ENCODE measurements around the gene CDPF1. TPM values are rescaled to one million over a fixed set of nuclear protein-coding genes. Genes with fewer than 3 reads are reported as not detected.
A peak's percentile ranks its signal among the peaks of the same experiment; 100 is the strongest.

The CDPF1 gene
- total RNA-seq (10 to 100 TPM in 1 of 2 donors, 1 to 10 TPM in 1; 7.4 to 16.3 TPM), polyA plus RNA-seq (ENCODE audit: insufficient read length in 2 of 2) (10 to 100 TPM; 13.0 to 13.5 TPM)
- long read RNA-seq, donor 1, partial matches to known transcripts, result 0 of 4 reads
- long read RNA-seq, donor 1, other reads (novel, unspliced or antisense), result 0 of 4 reads
- long read RNA-seq, donor 2, partial matches to known transcripts, result 0 of 4 reads
- long read RNA-seq, donor 2, other reads (novel, unspliced or antisense), result 0 of 4 reads
- long read RNA-seq, donor 3, partial matches to known transcripts, result 0 of 1 reads
- long read RNA-seq, donor 3, other reads (novel, unspliced or antisense), result 0 of 1 reads
- long read RNA-seq, donor 4, transcript CDPF1-201 (4 exons, 1,875 nt), result major isoform, 8 of 9 reads
- long read RNA-seq, donor 4, partial matches to known transcripts, result 0 of 9 reads
- long read RNA-seq, donor 4, other reads (novel, unspliced or antisense), result 0 of 9 reads

GRCh38 chr22:46250035-46250782 lies at the start of gene CDPF1:
Gene CDPF1, minus strand, starts transcription at chr22:46250293. Its CDS starts 2,009 bp downstream, at chr22:46248284.
- Histone ChIP-seq H3K4me1 (ENCODE audit: control insufficient read depth, insufficient read depth, low read length) (peaks cover 28% of the 10 kb centered on the region), H3K27ac (ENCODE audit: low read depth, low read length) (peak within 1 kb of the TSS; percentile 73), H3K4me3 (ENCODE audit: low read depth, low read length) (peak within 1 kb of the TSS; percentile 82), H3K36me3 (ENCODE audit: control insufficient read depth, insufficient read depth, low read length) (peaks cover 21% of the 10 kb centered on the region), H3K9me3 (ENCODE audit: control insufficient read depth, insufficient read depth, low read length) (no peaks in the 10 kb centered on the region), H3K27me3 (ENCODE audit: control insufficient read depth, insufficient read depth, low read length) (no peaks in the 10 kb centered on the region)
- peak; percentile 72 to 96 (median 80) for DNase-seq (ENCODE audit: low read depth in 4 of 6, low spot score in 6 of 6)
- under 1% methylated on average over 89 of the region's 89 CpGs for WGBS (ENCODE audit: insufficient coverage)

GRCh38 chr22:46299101-46299500 lies 49.0 kb upstream of the CDPF1 start:
- 94% methylated on average over 13 of the region's 13 CpGs for WGBS (ENCODE audit: insufficient coverage)
- no peak for DNase-seq (ENCODE audit: low read depth in 4 of 6, low spot score in 6 of 6)

GRCh38 chr22:46297151-46297812 lies 47.2 kb upstream of the CDPF1 start:
- Histone ChIP-seq H3K4me3 (ENCODE audit: low read depth, low read length) (peak overlapping the region; percentile 69), H3K9me3 (ENCODE audit: control insufficient read depth, insufficient read depth, low read length) (no peaks in the 10 kb centered on the region), H3K4me1 (ENCODE audit: control insufficient read depth, insufficient read depth, low read length) (peaks cover 25% of the 10 kb centered on the region), H3K36me3 (ENCODE audit: control insufficient read depth, insufficient read depth, low read length) (peaks cover 23% of the 10 kb centered on the region), H3K27ac (ENCODE audit: low read depth, low read length) (no peak overlapping the region), H3K27me3 (ENCODE audit: control insufficient read depth, insufficient read depth, low read length) (no peaks in the 10 kb centered on the region)
- no peak for DNase-seq (ENCODE audit: low read depth in 4 of 6, low spot score in 6 of 6)
- WGBS (ENCODE audit: insufficient coverage), result 3% methylated on average over 27 of the region's 32 CpGs

More at GRCh38 chr22:46299101-46299500, 49.0 kb upstream of the CDPF1 start:
- no peaks in the 10 kb centered on the region for H3K27me3 ChIP-seq (ENCODE audit: control insufficient read depth, insufficient read depth, low read length)
- peaks cover 5% of the 10 kb centered on the region for H3K36me3 ChIP-seq (ENCODE audit: control insufficient read depth, insufficient read depth, low read length)
- H3K4me1 ChIP-seq (ENCODE audit: control insufficient read depth, insufficient read depth, low read length), result peaks cover 25% of the 10 kb centered on the region
- no peaks in the 10 kb centered on the region for H3K9me3 ChIP-seq (ENCODE audit: control insufficient read depth, insufficient read depth, low read length)
- no peak overlapping the region for H3K4me3 ChIP-seq (ENCODE audit: low read depth, low read length)
- no peak overlapping the region for H3K27ac ChIP-seq (ENCODE audit: low read depth, low read length)

GRCh38 chr22:46296257-46297150 lies 46.4 kb upstream of the CDPF1 start, which contains the start of gene GTSE1:
Gene GTSE1, plus strand, starts transcription at chr22:46296870. Its CDS starts 531 bp downstream, at chr22:46297401.
- peaks cover 25% of the 10 kb centered on the region for H3K4me1 ChIP-seq (ENCODE audit: control insufficient read depth, insufficient read depth, low read length)
- no peaks in the 10 kb centered on the region for H3K9me3 ChIP-seq (ENCODE audit: control insufficient read depth, insufficient read depth, low read length)
- peak within 1 kb of the TSS; percentile 69 for H3K4me3 ChIP-seq (ENCODE audit: low read depth, low read length)
- peak within 1 kb of the TSS; percentile 92 for H3K27ac ChIP-seq (ENCODE audit: low read depth, low read length)
- DNase-seq (ENCODE audit: low read depth in 4 of 6, low spot score in 6 of 6), result peak; percentile 94 to 99 (median 98)
- peaks cover 31% of the 10 kb centered on the region for H3K36me3 ChIP-seq (ENCODE audit: control insufficient read depth, insufficient read depth, low read length)
- no peaks in the 10 kb centered on the region for H3K27me3 ChIP-seq (ENCODE audit: control insufficient read depth, insufficient read depth, low read length)
- WGBS (ENCODE audit: insufficient coverage), result under 1% methylated on average over 76 of the region's 76 CpGs

- Histone ChIP-seq H3K27me3 (ENCODE audit: control insufficient read depth, insufficient read depth, low read length) (no peaks in the 10 kb centered on the region), H3K27ac (ENCODE audit: low read depth, low read length) (no peak overlapping the region)
Observed at GRCh38 chr22:46295277-46295971, 45.3 kb upstream of the CDPF1 start.

GRCh38 chr22:46294784-46295183 lies 44.7 kb upstream of the CDPF1 start:
- Histone ChIP-seq H3K4me1 (ENCODE audit: control insufficient read depth, insufficient read depth, low read length) (peaks cover 25% of the 10 kb centered on the region), H3K4me3 (ENCODE audit: low read depth, low read length) (no peak overlapping the region), H3K36me3 (ENCODE audit: control insufficient read depth, insufficient read depth, low read length) (peaks cover 48% of the 10 kb centered on the region), H3K27me3 (ENCODE audit: control insufficient read depth, insufficient read depth, low read length) (no peaks in the 10 kb centered on the region), H3K9me3 (ENCODE audit: control insufficient read depth, insufficient read depth, low read length) (no peaks in the 10 kb centered on the region), H3K27ac (ENCODE audit: low read depth, low read length) (no peak overlapping the region)
- WGBS (ENCODE audit: insufficient coverage), result 78% methylated on average over 2 of the region's 2 CpGs
- no peak for DNase-seq (ENCODE audit: low read depth in 4 of 6, low spot score in 6 of 6)

More at GRCh38 chr22:46295277-46295971, 45.3 kb upstream of the CDPF1 start:
- no peak overlapping the region for H3K4me3 ChIP-seq (ENCODE audit: low read depth, low read length)
- no peak for DNase-seq (ENCODE audit: low read depth in 4 of 6, low spot score in 6 of 6)
- H3K9me3 ChIP-seq (ENCODE audit: control insufficient read depth, insufficient read depth, low read length), result no peaks in the 10 kb centered on the region
- H3K36me3 ChIP-seq (ENCODE audit: control insufficient read depth, insufficient read depth, low read length), result peaks cover 41% of the 10 kb centered on the region
- H3K4me1 ChIP-seq (ENCODE audit: control insufficient read depth, insufficient read depth, low read length), result peaks cover 25% of the 10 kb centered on the region
- 57% methylated on average over 2 of the region's 4 CpGs for WGBS (ENCODE audit: insufficient coverage)

- Histone ChIP-seq H3K4me1 (ENCODE audit: control insufficient read depth, insufficient read depth, low read length) (peaks cover 25% of the 10 kb centered on the region), H3K36me3 (ENCODE audit: control insufficient read depth, insufficient read depth, low read length) (peaks cover 58% of the 10 kb centered on the region), H3K4me3 (ENCODE audit: low read depth, low read length) (no peak overlapping the region), H3K27ac (ENCODE audit: low read depth, low read length) (peak overlapping the region; percentile 52), H3K27me3 (ENCODE audit: control insufficient read depth, insufficient read depth, low read length) (no peaks in the 10 kb centered on the region), H3K9me3 (ENCODE audit: control insufficient read depth, insufficient read depth, low read length) (no peaks in the 10 kb centered on the region)
- peak in 2 of 6 donors; percentile 4 to 67 for DNase-seq (ENCODE audit: low read depth in 4 of 6, low spot score in 6 of 6)
- WGBS (ENCODE audit: insufficient coverage), result 69% methylated on average over 10 of the region's 11 CpGs
Observed at GRCh38 chr22:46293577-46294260, 43.6 kb upstream of the CDPF1 start.

GRCh38 chr22:46292732-46293131 lies 42.6 kb upstream of the CDPF1 start:
- Histone ChIP-seq H3K9me3 (ENCODE audit: control insufficient read depth, insufficient read depth, low read length) (no peaks in the 10 kb centered on the region), H3K27ac (ENCODE audit: low read depth, low read length) (no peak overlapping the region), H3K36me3 (ENCODE audit: control insufficient read depth, insufficient read depth, low read length) (peaks cover 66% of the 10 kb centered on the region), H3K4me3 (ENCODE audit: low read depth, low read length) (no peak overlapping the region), H3K27me3 (ENCODE audit: control insufficient read depth, insufficient read depth, low read length) (no peaks in the 10 kb centered on the region), H3K4me1 (ENCODE audit: control insufficient read depth, insufficient read depth, low read length) (peaks cover 21% of the 10 kb centered on the region)
- DNase-seq (ENCODE audit: low read depth in 4 of 6, low spot score in 6 of 6), result no peak
- WGBS (ENCODE audit: insufficient coverage), result 92% methylated on average over 12 of the region's 14 CpGs

Measured in spinal cord (tissue), 10 donors.